Measurements from ENCODE around the gene TANGO6. TPM values are rescaled to one million over a fixed set of nuclear protein-coding genes. Genes with fewer than 3 reads are reported as not detected.

Gene TANGO6
- total and polyA plus RNA-seq, 3 donors from 2014 or later = 23.1 to 41.3 (median 39.4) TPM

DNA sequence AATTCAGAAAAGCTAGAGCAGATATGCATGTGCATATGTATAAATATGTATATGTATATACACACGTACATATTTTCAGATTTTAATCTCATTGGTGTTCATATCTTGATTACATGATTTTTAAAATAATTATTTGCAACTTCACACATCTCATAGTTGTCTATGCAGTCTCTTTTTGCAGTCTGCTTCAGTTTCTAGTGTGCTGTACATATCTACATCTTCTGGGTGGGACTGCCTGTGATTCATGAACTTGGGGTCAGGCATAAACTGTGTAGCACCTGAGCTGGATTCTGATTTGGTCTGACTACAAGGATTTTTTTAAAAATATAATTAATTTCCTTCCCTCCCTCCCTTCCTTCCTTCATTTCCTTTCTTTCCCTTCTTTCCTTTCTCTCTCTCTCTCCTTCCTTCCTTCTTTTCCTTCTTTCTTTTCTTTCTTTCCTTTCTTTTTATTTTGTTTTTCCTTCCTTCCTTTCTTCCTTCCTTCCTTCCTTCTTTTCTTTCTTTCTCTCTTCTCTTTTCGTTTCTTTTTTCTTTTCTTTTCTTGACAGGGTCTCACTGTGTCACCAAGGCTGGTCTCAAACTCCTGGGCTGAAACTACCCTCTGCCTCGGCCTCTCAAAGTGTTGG, 96.5 kb downstream of the TANGO6 start:
- intact Hi-C loops (cut with DNase I; ENCODE audit: low total_unique reads) = no loop called here
- H3K4me1 ChIP-seq = no peaks in the 10 kb centered on the region
- H3K27ac ChIP-seq = no peak overlapping the region
- DNase-seq = no peak
- H3K9me3 ChIP-seq = no peaks in the 10 kb centered on the region
- no peak overlapping the region for H3K4me3 ChIP-seq
- H3K36me3 ChIP-seq (ENCODE audit: low read depth, missing control alignments) = no peaks in the 10 kb centered on the region
- 91 to 92% methylated on average over 3 of the region's 3 CpGs for WGBS, 2 donors
- TF ChIP-seq POLR2A (IDR thresholded peaks at IDR 0.05) = no peak
- TF ChIP-seq, protein P1, sequence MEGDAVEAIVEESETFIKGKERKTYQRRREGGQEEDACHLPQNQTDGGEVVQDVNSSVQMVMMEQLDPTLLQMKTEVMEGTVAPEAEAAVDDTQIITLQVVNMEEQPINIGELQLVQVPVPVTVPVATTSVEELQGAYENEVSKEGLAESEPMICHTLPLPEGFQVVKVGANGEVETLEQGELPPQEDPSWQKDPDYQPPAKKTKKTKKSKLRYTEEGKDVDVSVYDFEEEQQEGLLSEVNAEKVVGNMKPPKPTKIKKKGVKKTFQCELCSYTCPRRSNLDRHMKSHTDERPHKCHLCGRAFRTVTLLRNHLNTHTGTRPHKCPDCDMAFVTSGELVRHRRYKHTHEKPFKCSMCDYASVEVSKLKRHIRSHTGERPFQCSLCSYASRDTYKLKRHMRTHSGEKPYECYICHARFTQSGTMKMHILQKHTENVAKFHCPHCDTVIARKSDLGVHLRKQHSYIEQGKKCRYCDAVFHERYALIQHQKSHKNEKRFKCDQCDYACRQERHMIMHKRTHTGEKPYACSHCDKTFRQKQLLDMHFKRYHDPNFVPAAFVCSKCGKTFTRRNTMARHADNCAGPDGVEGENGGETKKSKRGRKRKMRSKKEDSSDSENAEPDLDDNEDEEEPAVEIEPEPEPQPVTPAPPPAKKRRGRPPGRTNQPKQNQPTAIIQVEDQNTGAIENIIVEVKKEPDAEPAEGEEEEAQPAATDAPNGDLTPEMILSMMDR (IDR thresholded peaks at IDR 0.05) = no peak
- no peaks in the 10 kb centered on the region for H3K27me3 ChIP-seq

- Histone ChIP-seq H3K27me3 (no peaks in the 10 kb centered on the region), H3K27ac (no peak overlapping the region), H3K4me1 (no peaks in the 10 kb centered on the region), H3K9me3 (no peaks in the 10 kb centered on the region), H3K4me3 (no peak overlapping the region), H3K36me3 (ENCODE audit: low read depth, missing control alignments) (no peaks in the 10 kb centered on the region)
- intact Hi-C loops (cut with DNase I; ENCODE audit: low total_unique reads) = no loop called here
- no peak for TF ChIP-seq POLR2A (IDR thresholded peaks at IDR 0.05)
- TF ChIP-seq, protein P1 (IDR thresholded peaks at IDR 0.05) = no peak
- WGBS, 2 donors = 72 to 80% methylated on average over 2 of the region's 2 CpGs
- no peak for DNase-seq
These were observed 97.5 kb downstream of the TANGO6 start for GRCh38 chr16:68940816-68941215.

DNA sequence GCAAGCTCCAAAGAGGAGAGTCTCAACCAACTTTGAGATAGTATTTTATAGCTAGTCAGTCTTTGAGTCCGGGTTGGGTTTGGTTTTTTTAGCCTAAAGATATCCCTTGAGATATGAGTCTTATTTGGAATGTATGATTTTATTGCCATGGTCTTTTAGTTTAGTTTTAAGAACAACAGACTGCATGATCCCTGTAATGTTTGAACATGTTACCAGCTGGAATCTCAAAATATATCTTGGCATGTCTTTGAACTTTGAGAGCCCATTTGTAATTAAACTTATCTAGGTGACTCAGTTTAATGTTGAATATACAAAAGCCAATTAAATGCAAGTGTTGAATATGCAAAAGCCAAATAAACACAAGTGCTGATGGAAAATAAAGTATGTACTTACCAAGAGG, 100.6 kb downstream of the TANGO6 start:
- intact Hi-C loops (cut with DNase I; ENCODE audit: low total_unique reads) = no loop called here
- DNase-seq = no peak
- H3K9me3 ChIP-seq = no peaks in the 10 kb centered on the region
- H3K36me3 ChIP-seq (ENCODE audit: low read depth, missing control alignments) = no peaks in the 10 kb centered on the region
- H3K4me1 ChIP-seq = no peaks in the 10 kb centered on the region
- H3K27me3 ChIP-seq = no peaks in the 10 kb centered on the region
- TF ChIP-seq, protein P1 (IDR thresholded peaks at IDR 0.05) = no peak
- TF ChIP-seq POLR2A (IDR thresholded peaks at IDR 0.05) = no peak
- H3K4me3 ChIP-seq = no peak overlapping the region
- 48 to 77% methylated on average over 1 of the region's 1 CpG for WGBS, 2 donors
- H3K27ac ChIP-seq = no peak overlapping the region

- TF ChIP-seq POLR2A (IDR thresholded peaks at IDR 0.05) = no peak
- TF ChIP-seq, protein P1 (IDR thresholded peaks at IDR 0.05) = no peak
- no peaks in the 10 kb centered on the region for H3K27me3 ChIP-seq
- H3K27ac ChIP-seq = no peak overlapping the region
- 72 to 95% methylated on average over 1 of the region's 1 CpG for WGBS, 2 donors
- H3K9me3 ChIP-seq = no peaks in the 10 kb centered on the region
- DNase-seq = no peak
- no peaks in the 10 kb centered on the region for H3K4me1 ChIP-seq
- no peak overlapping the region for H3K4me3 ChIP-seq
- intact Hi-C loops (cut with DNase I; ENCODE audit: low total_unique reads) = no loop called here
- H3K36me3 ChIP-seq (ENCODE audit: low read depth, missing control alignments) = no peaks in the 10 kb centered on the region
These were observed 105.0 kb downstream of the TANGO6 start for GRCh38 chr16:68948230-68948910.
